Measurements from ENCODE around the gene FAM89A.

GRCh38 chr1:231057410-231057809, 17.4 kb upstream of the FAM89A start:
- TF ChIP-seq CTCF (IDR thresholded peaks at IDR 0.05) (no peak), POLR2A (IDR thresholded peaks at IDR 0.05) (no peak), POLR2AphosphoS5 (IDR thresholded peaks at IDR 0.05) (no peak)

Data from breast epithelium (tissue), 3 donors.